HG03097 (cell line): Measurements from ENCODE around the gene LPCAT2.

Source experiments
- ATAC-seq: cut with Tn5 transposase; IDR thresholded peaks from one replicate; pipeline ENCODE4 v1.9.1; 2021; ENCODE audit not compliant: unreplicated experiment, low FRiP score

LPCAT2 gene

GRCh38 chr16:55540221-55540620, 31.3 kb downstream of the LPCAT2 start:
- no peak for ATAC-seq

DNA sequence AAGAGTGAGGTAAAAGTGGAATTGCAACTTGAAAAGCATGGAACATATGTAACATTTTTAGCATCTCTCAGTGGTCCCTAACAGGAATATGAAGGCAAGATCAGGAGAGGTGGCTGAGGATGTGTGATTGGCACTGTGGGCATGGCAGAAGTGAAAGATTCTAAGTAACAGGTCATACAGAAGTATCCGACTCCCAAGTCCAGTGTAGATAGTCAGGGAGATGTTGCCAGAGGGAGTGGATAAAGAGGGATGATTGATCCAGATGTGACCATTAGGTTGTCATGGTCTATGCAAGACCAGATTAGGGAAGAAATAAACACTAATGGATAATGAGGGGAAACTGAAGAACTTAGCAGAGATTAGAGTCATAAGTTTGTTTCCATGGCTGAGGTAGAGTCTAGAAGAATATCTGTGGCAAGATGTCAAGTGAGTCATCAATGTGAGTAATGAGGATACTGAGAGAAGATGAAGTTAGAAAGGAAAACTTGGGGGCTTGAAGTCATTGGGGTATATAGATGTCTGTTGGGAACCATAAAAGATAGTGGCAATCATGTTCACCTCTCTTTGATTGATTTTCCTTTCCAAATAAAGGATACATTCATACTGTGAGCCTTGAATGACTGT, 33.7 kb downstream of the LPCAT2 start:
- no peak for ATAC-seq

DNA sequence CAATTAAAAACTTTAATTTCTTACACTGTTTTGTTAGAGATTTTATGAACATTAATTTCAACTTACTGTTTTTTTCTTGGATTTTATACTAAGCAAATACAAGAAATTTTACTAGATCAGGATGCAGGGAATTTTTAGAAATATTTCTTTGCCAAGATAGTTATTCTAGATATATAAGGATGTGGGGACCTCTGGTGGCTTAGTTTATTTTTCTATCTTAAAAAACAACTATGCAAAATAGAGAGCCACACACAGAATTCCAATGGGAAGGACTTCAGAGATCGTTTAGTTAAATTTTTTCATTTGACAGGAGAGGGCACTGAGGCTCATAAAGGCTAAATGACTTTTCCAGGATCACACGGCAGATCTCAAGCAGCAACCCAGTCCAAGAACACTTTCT, 34.6 kb downstream of the LPCAT2 start:
- no peak for ATAC-seq

DNA sequence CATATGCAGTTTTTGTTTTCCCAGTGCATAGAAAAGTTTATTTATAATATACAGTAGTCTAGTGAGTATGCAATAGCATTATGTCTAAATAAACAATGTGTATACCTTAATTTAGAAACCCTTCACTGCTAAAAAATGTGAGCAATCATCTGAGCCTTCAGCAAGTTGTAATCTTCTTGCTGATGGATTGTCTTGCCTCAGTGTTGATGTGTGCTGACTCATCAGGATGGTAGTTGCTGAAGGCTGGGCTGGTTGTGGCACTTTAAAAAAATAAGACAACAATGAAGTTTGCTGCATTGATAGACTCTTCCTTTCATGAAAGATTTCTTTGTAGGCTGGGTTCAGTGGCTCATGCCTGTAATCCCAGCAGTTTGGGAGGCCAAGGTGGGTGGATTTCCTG, 43.7 kb downstream of the LPCAT2 start:
- no peak for ATAC-seq

DNA sequence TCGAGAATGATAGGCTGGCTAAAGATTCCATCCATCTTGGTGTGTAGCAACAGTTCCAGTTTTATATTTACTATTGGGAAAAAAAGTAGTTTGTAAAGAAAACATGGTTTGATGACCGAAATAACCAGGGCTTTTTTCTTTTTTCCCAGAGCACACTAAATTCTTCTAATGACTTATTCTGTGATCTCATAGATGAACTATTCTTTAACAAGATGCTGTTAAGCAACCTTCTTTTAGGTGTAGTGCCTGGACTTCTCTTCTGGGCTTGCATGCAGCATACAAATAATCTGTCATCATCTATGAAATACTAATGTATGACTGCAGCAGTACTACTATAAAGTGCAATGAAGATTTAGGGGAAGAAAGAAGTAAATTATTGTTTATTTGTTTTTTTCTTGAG, 46.6 kb downstream of the LPCAT2 start:
- ATAC-seq = no peak

GRCh38 chr16:55557186-55557585, 48.3 kb downstream of the LPCAT2 start:
- no peak for ATAC-seq

GRCh38 chr16:55559233-55559632, 50.4 kb downstream of the LPCAT2 start:
- no peak for ATAC-seq

DNA sequence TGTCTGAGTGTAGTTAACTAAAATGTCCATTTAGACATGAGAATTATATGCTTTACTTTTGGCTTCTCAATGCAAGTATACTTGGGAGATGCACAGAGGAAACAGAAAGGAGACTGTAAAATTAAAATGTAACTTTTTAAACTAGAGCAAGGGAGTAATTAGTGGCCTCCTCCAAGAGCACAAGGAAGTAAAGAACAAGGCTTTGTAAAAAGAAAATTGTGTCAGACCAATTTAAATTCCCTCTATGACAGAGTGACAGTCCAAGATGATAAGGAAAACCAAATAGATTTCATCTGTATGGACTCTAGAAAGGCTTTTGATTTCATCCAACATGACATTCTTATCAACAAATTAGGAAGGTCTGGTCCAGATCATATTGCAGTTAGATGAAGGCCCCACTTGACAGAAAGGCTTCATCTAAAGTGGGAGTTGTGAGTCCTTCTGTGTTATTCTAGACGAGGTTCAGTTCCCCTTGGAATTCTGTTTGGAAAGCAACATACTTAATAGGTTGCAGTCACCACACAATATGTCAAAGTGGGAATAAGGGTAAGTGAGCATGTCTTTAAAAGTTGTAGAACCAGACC, 51.2 kb downstream of the LPCAT2 start:
- no peak for ATAC-seq

- ATAC-seq = no peak
These were observed 52.5 kb downstream of the LPCAT2 start for GRCh38 chr16:55561319-55561848.

GRCh38 chr16:55562936-55563335, 54.1 kb downstream of the LPCAT2 start:
- no peak for ATAC-seq

DNA sequence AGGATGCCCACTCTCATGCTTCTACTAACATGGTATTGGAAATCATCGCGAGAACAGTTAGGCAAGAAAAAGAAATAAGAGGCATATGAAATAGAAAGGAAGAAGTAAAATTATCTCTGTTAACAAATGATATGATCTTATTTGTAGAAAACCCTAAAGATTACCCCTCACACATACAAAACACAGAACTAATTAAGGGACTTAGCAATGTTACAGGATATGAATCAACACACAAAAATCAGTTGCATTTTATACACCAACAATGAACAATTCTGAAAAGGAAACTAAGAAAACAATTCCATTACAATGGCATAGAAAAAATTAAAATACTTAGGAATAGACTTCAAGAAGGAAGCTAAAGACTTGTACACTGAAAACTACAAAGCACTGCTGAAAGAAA, 54.9 kb downstream of the LPCAT2 start:
- no peak for ATAC-seq

DNA sequence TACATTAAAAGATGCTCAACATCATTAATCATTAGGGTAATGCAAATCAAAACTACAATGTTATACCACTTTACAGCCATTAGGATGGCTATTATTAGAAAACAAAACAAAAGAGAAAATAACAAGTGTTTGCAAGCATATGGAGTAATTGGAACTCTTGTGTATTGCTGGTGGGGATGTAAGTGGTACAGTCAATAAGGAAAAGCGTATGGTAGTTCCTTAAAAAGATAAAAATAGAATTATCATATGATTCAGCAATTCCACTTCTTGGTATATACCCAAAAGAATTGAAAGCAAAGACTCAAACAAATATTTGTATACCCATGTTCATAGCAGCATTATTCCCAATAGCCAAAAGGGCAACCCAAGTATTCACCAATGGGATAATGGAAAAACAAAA, 56.2 kb downstream of the LPCAT2 start:
- ATAC-seq = no peak

DNA sequence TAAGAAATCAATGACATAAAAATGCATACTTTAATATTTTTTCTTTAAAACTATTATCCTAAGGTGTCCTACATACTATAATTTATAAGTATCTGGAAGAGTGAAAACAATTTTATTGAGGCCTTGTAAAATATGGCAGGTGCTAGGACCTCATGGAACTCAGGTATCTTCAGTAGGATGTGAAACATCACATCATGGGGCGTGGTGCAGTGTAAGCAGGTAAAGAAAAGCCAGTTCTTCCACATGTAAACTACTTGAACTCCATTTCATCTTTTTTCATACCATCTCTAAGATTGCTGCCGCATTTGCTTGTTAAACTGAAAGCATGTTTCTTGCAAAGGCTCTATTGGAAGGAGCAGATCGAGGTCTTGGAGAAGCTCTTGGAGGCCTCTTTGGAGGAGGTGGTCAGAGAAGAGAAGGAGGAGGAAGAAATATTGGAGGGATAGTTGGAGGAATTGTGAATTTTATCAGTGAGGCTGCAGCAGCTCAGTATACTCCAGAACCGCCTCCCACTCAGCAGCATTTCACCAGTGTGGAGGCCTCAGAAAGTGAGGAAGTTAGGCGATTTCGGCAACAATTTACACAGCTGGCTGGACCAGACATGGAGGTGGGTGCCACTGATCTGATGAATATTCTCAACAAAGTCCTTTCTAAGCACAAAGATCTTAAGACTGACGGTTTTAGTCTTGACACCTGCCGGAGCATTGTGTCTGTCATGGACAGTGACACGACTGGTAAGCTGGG, 57.7 kb downstream of the LPCAT2 start, which contains the start of gene CAPNS2:
TSS of gene CAPNS2 (plus strand) at position 253 of the 744 bp plus-strand sequence. CDS start at position 326, 73 bp downstream.
- ATAC-seq = no peak

DNA sequence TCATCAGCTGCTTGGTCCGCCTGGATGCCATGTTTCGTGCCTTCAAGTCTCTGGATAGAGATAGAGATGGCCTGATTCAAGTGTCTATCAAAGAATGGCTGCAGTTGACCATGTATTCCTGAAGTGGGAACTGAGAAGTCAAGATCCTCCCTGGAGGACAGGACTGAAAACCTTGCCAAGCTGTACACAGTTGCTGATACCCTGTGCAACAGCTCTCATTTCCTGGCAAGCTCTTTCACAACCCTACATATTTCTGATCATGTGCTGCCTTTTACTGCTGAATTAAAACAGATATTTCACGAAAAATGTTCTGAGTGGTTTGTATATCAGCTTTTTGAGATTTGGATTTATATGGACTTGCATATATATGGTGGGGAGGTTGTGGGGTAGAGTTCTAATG, 58.5 kb downstream of the LPCAT2 start:
- no peak for ATAC-seq

DNA sequence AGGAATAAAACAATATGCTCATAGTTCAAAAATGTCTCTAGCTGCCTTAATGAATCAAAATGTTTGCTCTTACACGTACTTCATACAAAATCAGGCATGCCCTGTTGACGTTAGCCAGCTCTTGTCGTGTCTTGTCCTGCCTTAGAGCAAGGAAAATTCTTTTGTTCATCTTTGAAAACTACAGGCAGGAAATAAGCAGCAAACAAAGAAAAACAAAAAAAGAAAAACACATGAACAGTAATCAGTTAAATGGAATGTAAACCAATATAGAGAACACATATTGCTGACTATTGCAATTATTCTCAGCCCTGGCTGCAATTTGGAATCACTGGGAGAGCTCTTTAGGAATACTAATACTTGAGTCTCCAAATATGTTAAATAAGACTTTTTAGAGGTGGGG, 59.3 kb downstream of the LPCAT2 start:
- ATAC-seq = no peak

DNA sequence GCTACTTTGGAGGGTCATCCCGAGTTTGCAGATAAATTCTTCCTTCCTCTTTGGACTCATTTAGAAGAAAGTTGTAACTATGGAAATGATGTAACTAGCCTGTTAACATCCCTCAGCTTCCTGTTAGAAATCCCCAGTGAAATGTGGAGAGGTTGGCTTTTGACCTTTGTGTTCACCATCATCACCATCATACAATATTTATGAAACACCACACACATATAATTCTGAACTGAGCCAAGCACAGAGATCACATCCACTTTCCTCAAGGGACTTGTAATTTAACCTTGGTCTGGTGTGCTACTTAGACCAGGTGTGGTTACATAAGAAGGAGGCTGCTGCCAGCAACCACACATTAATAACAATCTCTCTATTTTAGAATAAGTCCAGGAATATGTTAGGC, 60.2 kb downstream of the LPCAT2 start:
- ATAC-seq = no peak

DNA sequence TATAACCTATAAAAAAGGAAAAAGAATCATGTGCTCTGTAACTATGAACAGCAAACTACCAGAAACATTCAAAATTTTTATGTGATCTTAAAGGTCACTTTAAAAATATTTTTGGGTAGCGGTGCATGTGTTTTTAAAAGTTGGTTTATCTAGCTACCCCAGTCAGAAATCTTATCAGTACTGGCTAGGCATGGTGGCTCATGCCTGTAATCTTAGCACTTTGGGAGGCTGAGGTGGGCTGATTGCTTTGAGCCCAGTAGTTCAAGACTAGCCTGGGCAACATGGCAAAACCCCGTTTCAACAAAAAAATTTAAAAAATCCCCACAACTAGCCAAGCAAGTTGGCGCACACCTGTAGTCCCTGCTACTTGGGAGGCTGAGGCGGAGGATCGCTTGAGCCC, 61.3 kb downstream of the LPCAT2 start:
- no peak for ATAC-seq

- no peak for ATAC-seq
These were observed 62.5 kb downstream of the LPCAT2 start for GRCh38 chr16:55571191-55571897.

DNA sequence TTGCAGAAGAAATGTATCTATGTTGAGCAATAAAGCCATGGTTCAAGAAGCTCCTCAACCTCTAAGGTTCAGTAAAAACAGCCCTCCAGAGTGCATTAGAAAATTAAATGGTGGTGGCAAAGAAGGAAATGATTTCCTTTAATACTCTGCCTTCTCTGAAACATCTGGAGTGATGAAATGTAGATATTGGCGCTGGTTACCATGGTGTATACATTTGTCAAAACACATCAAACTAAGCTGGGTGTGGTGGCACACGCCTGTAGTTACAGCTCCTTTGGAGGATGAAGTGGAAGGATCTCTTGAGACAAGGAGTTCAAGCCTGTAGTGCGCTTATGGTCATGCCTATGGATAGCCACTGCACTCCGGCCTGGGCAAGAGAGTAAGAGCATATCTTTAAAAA, 63.6 kb downstream of the LPCAT2 start:
- no peak for ATAC-seq

GRCh38 chr16:55574811-55575210, 65.9 kb downstream of the LPCAT2 start:
- no peak for ATAC-seq

DNA sequence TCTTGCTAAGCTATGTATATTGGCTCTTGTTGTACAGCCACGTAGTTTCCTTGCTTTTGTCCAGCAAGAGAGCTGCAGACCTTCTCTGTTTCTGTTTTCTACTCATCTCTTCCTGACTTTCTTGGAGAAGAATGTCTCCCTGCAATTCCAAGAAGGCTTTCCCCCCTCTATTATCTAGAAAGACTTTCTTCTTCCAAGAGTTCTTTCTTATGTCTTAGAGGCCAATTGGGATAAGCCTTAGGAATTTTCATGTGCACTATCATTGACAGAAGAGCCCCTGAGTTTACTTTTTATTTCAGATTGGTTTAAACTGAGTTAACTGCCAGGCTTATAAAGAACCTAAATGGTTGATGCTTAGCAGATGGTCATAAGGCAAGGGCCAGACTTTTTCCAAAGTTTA, 66.6 kb downstream of the LPCAT2 start:
- no peak for ATAC-seq
